ENCODE results near the gene PCDHGA12.

DNA sequence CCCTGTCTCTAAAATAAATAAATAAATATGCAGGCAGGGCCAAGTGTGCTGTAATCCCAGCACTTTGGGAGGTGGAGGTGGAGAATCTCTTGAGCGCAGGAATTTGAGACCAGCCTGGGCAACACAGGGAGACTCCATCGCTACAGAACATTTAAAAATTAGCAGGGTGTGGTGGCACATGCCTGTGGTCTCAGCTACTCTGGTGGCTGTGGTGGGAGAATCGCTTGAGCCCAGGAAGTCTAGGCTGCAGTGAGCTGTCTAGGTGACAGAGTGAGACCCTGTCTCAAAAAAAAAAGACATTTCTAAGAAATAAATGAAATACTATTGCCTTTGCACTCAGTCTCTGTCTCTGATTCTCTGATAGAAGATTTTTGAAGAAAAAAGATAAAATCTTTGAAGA, 18.7 kb upstream of the PCDHGA12 start:
- TF ChIP-seq, protein P1, sequence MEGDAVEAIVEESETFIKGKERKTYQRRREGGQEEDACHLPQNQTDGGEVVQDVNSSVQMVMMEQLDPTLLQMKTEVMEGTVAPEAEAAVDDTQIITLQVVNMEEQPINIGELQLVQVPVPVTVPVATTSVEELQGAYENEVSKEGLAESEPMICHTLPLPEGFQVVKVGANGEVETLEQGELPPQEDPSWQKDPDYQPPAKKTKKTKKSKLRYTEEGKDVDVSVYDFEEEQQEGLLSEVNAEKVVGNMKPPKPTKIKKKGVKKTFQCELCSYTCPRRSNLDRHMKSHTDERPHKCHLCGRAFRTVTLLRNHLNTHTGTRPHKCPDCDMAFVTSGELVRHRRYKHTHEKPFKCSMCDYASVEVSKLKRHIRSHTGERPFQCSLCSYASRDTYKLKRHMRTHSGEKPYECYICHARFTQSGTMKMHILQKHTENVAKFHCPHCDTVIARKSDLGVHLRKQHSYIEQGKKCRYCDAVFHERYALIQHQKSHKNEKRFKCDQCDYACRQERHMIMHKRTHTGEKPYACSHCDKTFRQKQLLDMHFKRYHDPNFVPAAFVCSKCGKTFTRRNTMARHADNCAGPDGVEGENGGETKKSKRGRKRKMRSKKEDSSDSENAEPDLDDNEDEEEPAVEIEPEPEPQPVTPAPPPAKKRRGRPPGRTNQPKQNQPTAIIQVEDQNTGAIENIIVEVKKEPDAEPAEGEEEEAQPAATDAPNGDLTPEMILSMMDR (conservative IDR thresholded peaks at IDR 0.05; ENCODE audit: low read depth in 2 of 2) = no peak
- TF ChIP-seq POLR2AphosphoS5 (IDR thresholded peaks at IDR 0.05; ENCODE audit: low read depth) (no peak), EZH2phosphoT487 (IDR thresholded peaks at IDR 0.05; ENCODE audit: unreplicated experiment) (no peak), CREB1 (CRISPR knock-in tag; IDR thresholded peaks at IDR 0.05; ENCODE audit: low read depth) (no peak), EZH2 (IDR thresholded peaks at IDR 0.05; ENCODE audit: low read depth, unreplicated experiment) (no peak)
- TF ChIP-seq, protein P2, sequence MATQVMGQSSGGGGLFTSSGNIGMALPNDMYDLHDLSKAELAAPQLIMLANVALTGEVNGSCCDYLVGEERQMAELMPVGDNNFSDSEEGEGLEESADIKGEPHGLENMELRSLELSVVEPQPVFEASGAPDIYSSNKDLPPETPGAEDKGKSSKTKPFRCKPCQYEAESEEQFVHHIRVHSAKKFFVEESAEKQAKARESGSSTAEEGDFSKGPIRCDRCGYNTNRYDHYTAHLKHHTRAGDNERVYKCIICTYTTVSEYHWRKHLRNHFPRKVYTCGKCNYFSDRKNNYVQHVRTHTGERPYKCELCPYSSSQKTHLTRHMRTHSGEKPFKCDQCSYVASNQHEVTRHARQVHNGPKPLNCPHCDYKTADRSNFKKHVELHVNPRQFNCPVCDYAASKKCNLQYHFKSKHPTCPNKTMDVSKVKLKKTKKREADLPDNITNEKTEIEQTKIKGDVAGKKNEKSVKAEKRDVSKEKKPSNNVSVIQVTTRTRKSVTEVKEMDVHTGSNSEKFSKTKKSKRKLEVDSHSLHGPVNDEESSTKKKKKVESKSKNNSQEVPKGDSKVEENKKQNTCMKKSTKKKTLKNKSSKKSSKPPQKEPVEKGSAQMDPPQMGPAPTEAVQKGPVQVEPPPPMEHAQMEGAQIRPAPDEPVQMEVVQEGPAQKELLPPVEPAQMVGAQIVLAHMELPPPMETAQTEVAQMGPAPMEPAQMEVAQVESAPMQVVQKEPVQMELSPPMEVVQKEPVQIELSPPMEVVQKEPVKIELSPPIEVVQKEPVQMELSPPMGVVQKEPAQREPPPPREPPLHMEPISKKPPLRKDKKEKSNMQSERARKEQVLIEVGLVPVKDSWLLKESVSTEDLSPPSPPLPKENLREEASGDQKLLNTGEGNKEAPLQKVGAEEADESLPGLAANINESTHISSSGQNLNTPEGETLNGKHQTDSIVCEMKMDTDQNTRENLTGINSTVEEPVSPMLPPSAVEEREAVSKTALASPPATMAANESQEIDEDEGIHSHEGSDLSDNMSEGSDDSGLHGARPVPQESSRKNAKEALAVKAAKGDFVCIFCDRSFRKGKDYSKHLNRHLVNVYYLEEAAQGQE (IDR thresholded peaks at IDR 0.05; ENCODE audit: unreplicated experiment) = no peak

All from GM23338 (cell line).